Measurements from ENCODE around the gene PTPRD. TPM values are rescaled to one million over a fixed set of nuclear protein-coding genes. Genes with fewer than 3 reads are reported as not detected.

PTPRD gene
- total RNA-seq, 1 donor from 2014 or later: 0.05 TPM

GRCh38 chr9:8845808-8846207 is 1767.0 kb downstream of the PTPRD start:
- H3K27me3 Mint-ChIP-seq (ENCODE audit: insufficient read depth): no peaks in the 10 kb centered on the region
- no peak overlapping the region for H3K4me3 Mint-ChIP-seq
- H3K36me3 Mint-ChIP-seq (ENCODE audit: low read depth): no peaks in the 10 kb centered on the region
- no peaks in the 10 kb centered on the region for H3K9me3 Mint-ChIP-seq
- no peak overlapping the region for H3K27ac Mint-ChIP-seq
- no peak for DNase-seq (ENCODE audit: low spot score)
- H3K4me1 Mint-ChIP-seq (ENCODE audit: low read depth): no peaks in the 10 kb centered on the region
- intact Hi-C loops (cut with micrococcal nuclease): no loop called here

GRCh38 chr9:8845376-8845775 is 1767.4 kb downstream of the PTPRD start:
- DNase-seq (ENCODE audit: low spot score): no peak
- no peaks in the 10 kb centered on the region for H3K9me3 Mint-ChIP-seq
- H3K36me3 Mint-ChIP-seq (ENCODE audit: low read depth): no peaks in the 10 kb centered on the region
- H3K4me3 Mint-ChIP-seq: no peak overlapping the region
- H3K27ac Mint-ChIP-seq: no peak overlapping the region
- no peaks in the 10 kb centered on the region for H3K4me1 Mint-ChIP-seq (ENCODE audit: low read depth)
- intact Hi-C loops (cut with micrococcal nuclease): no loop called here
- no peaks in the 10 kb centered on the region for H3K27me3 Mint-ChIP-seq (ENCODE audit: insufficient read depth)

- H3K4me1 Mint-ChIP-seq (ENCODE audit: low read depth): no peaks in the 10 kb centered on the region
Observed at GRCh38 chr9:8844549-8844948, 1768.3 kb downstream of the PTPRD start.

GRCh38 chr9:8842402-8843193 is 1770.2 kb downstream of the PTPRD start:
- Mint-ChIP-seq H3K36me3 (ENCODE audit: low read depth) (no peaks in the 10 kb centered on the region), H3K4me3 (no peak overlapping the region), H3K27me3 (ENCODE audit: insufficient read depth) (no peaks in the 10 kb centered on the region), H3K4me1 (ENCODE audit: low read depth) (no peaks in the 10 kb centered on the region), H3K9me3 (no peaks in the 10 kb centered on the region), H3K27ac (no peak overlapping the region)
- intact Hi-C loops (cut with micrococcal nuclease): no loop called here
- DNase-seq (ENCODE audit: low spot score): no peak

More at GRCh38 chr9:8844549-8844948, 1768.3 kb downstream of the PTPRD start:
- no peaks in the 10 kb centered on the region for H3K9me3 Mint-ChIP-seq
- no peak overlapping the region for H3K4me3 Mint-ChIP-seq
- intact Hi-C loops (cut with micrococcal nuclease): no loop called here
- no peak overlapping the region for H3K27ac Mint-ChIP-seq
- no peaks in the 10 kb centered on the region for H3K36me3 Mint-ChIP-seq (ENCODE audit: low read depth)
- no peaks in the 10 kb centered on the region for H3K27me3 Mint-ChIP-seq (ENCODE audit: insufficient read depth)
- no peak for DNase-seq (ENCODE audit: low spot score)

GRCh38 chr9:8838136-8838535 is 1774.7 kb downstream of the PTPRD start:
- intact Hi-C loops (cut with micrococcal nuclease): no loop called here
- Mint-ChIP-seq H3K9me3 (no peaks in the 10 kb centered on the region), H3K4me3 (no peak overlapping the region), H3K36me3 (ENCODE audit: low read depth) (no peaks in the 10 kb centered on the region), H3K4me1 (ENCODE audit: low read depth) (no peaks in the 10 kb centered on the region), H3K27me3 (ENCODE audit: insufficient read depth) (no peaks in the 10 kb centered on the region), H3K27ac (no peak overlapping the region)
- DNase-seq (ENCODE audit: low spot score): no peak

GRCh38 chr9:8835291-8835690 is 1777.5 kb downstream of the PTPRD start:
- intact Hi-C loops (cut with micrococcal nuclease): no loop called here
- H3K36me3 Mint-ChIP-seq (ENCODE audit: low read depth): no peaks in the 10 kb centered on the region
- no peaks in the 10 kb centered on the region for H3K4me1 Mint-ChIP-seq (ENCODE audit: low read depth)
- no peaks in the 10 kb centered on the region for H3K9me3 Mint-ChIP-seq
- H3K4me3 Mint-ChIP-seq: no peak overlapping the region
- peaks cover 2% of the 10 kb centered on the region for H3K27me3 Mint-ChIP-seq (ENCODE audit: insufficient read depth)
- DNase-seq (ENCODE audit: low spot score): no peak
- no peak overlapping the region for H3K27ac Mint-ChIP-seq

GRCh38 chr9:8832955-8833354 is 1779.8 kb downstream of the PTPRD start:
- H3K4me1 Mint-ChIP-seq (ENCODE audit: low read depth): no peaks in the 10 kb centered on the region
- H3K36me3 Mint-ChIP-seq (ENCODE audit: low read depth): no peaks in the 10 kb centered on the region
- intact Hi-C loops (cut with micrococcal nuclease): no loop called here
- no peak overlapping the region for H3K4me3 Mint-ChIP-seq
- H3K27me3 Mint-ChIP-seq (ENCODE audit: insufficient read depth): peaks cover 2% of the 10 kb centered on the region
- H3K9me3 Mint-ChIP-seq: no peaks in the 10 kb centered on the region
- DNase-seq (ENCODE audit: low spot score): no peak
- no peak overlapping the region for H3K27ac Mint-ChIP-seq

- Mint-ChIP-seq H3K4me3 (no peak overlapping the region), H3K36me3 (ENCODE audit: low read depth) (no peaks in the 10 kb centered on the region), H3K27me3 (ENCODE audit: insufficient read depth) (peaks cover 2% of the 10 kb centered on the region), H3K4me1 (ENCODE audit: low read depth) (no peaks in the 10 kb centered on the region), H3K27ac (no peak overlapping the region), H3K9me3 (no peaks in the 10 kb centered on the region)
- no peak for DNase-seq (ENCODE audit: low spot score)
- intact Hi-C loops (cut with micrococcal nuclease): no loop called here
Observed at GRCh38 chr9:8832386-8832785, 1780.4 kb downstream of the PTPRD start.

- Mint-ChIP-seq H3K36me3 (ENCODE audit: low read depth) (no peaks in the 10 kb centered on the region), H3K9me3 (no peaks in the 10 kb centered on the region), H3K27me3 (ENCODE audit: insufficient read depth) (peaks cover 2% of the 10 kb centered on the region), H3K4me1 (ENCODE audit: low read depth) (no peaks in the 10 kb centered on the region), H3K4me3 (no peak overlapping the region), H3K27ac (no peak overlapping the region)
- no peak for DNase-seq (ENCODE audit: low spot score)
- intact Hi-C loops (cut with micrococcal nuclease): no loop called here
Observed at GRCh38 chr9:8831568-8831967, 1781.2 kb downstream of the PTPRD start.

GRCh38 chr9:8826281-8826680 is 1786.5 kb downstream of the PTPRD start:
- no peak for DNase-seq (ENCODE audit: low spot score)
- no peaks in the 10 kb centered on the region for H3K9me3 Mint-ChIP-seq
- no peak overlapping the region for H3K4me3 Mint-ChIP-seq
- H3K27ac Mint-ChIP-seq: no peak overlapping the region
- intact Hi-C loops (cut with micrococcal nuclease): no loop called here
- H3K27me3 Mint-ChIP-seq (ENCODE audit: insufficient read depth): peaks cover 2% of the 10 kb centered on the region
- H3K36me3 Mint-ChIP-seq (ENCODE audit: low read depth): no peaks in the 10 kb centered on the region
- H3K4me1 Mint-ChIP-seq (ENCODE audit: low read depth): peaks cover 6% of the 10 kb centered on the region

GRCh38 chr9:8825585-8826147 is 1787.1 kb downstream of the PTPRD start:
- intact Hi-C loops (cut with micrococcal nuclease): no loop called here
- Mint-ChIP-seq H3K9me3 (no peaks in the 10 kb centered on the region), H3K27me3 (ENCODE audit: insufficient read depth) (no peaks in the 10 kb centered on the region), H3K27ac (no peak overlapping the region), H3K4me3 (no peak overlapping the region), H3K4me1 (ENCODE audit: low read depth) (peaks cover 6% of the 10 kb centered on the region), H3K36me3 (ENCODE audit: low read depth) (no peaks in the 10 kb centered on the region)
- no peak for DNase-seq (ENCODE audit: low spot score)

- no peak for DNase-seq (ENCODE audit: low spot score)
- H3K9me3 Mint-ChIP-seq: no peaks in the 10 kb centered on the region
- H3K4me3 Mint-ChIP-seq: no peak overlapping the region
- no peaks in the 10 kb centered on the region for H3K36me3 Mint-ChIP-seq (ENCODE audit: low read depth)
- intact Hi-C loops (cut with micrococcal nuclease): no loop called here
- H3K27ac Mint-ChIP-seq: no peak overlapping the region
- no peaks in the 10 kb centered on the region for H3K27me3 Mint-ChIP-seq (ENCODE audit: insufficient read depth)
- H3K4me1 Mint-ChIP-seq (ENCODE audit: low read depth): peaks cover 6% of the 10 kb centered on the region
Observed at GRCh38 chr9:8823131-8823895, 1789.5 kb downstream of the PTPRD start.

- Mint-ChIP-seq H3K27me3 (ENCODE audit: insufficient read depth) (no peaks in the 10 kb centered on the region), H3K4me1 (ENCODE audit: low read depth) (peaks cover 6% of the 10 kb centered on the region), H3K27ac (no peak overlapping the region), H3K4me3 (no peak overlapping the region), H3K36me3 (ENCODE audit: low read depth) (no peaks in the 10 kb centered on the region), H3K9me3 (no peaks in the 10 kb centered on the region)
- intact Hi-C loops (cut with micrococcal nuclease): no loop called here
- no peak for DNase-seq (ENCODE audit: low spot score)
Observed at GRCh38 chr9:8822667-8823025, 1790.2 kb downstream of the PTPRD start.
